H9 (cell line): ENCODE results near the gene ACTN3. TPM values are rescaled to one million over a fixed set of nuclear protein-coding genes. Genes with fewer than 3 reads are reported as not detected.

Experiments used
- DNase-seq: peaks from one replicate; pipeline ENCODE4 v3.0.0-alpha.2; 2017
- H2AFZ ChIP-seq: one replicate; pipeline ENCODE4 v1.6.1; 2013; ENCODE audit warnings: mild to moderate bottlenecking, low read length, control low read depth, moderate library complexity
- H2AK5ac ChIP-seq: 2 replicates; pipeline ENCODE4 v1.6.1; 2013; ENCODE audit warnings: low read length, control low read depth, mixed read lengths; ENCODE audit not compliant: insufficient read length
- H2BK120ac ChIP-seq: one replicate; pipeline ENCODE4 v1.6.1; 2013; ENCODE audit warnings: low read depth, mild to moderate bottlenecking, low read length, control low read depth, inconsistent platforms; ENCODE audit not compliant: poor library complexity, severe bottlenecking
- H2BK12ac ChIP-seq: 2 replicates; pipeline ENCODE4 v1.6.1; 2013; ENCODE audit warnings: low read length, control low read depth, mixed read lengths, low read depth; ENCODE audit not compliant: insufficient read length
- H2BK15ac ChIP-seq: 2 replicates; pipeline ENCODE4 v1.6.1; 2013; ENCODE audit warnings: low read depth, low read length, control low read depth
- H2BK20ac ChIP-seq: one replicate; pipeline ENCODE4 v1.6.1; 2013; ENCODE audit warnings: low read depth, mild to moderate bottlenecking, low read length, control low read depth, inconsistent platforms; ENCODE audit not compliant: poor library complexity, severe bottlenecking
- H2BK5ac ChIP-seq: 2 replicates; pipeline ENCODE4 v1.6.1; 2013; ENCODE audit warnings: low read length, control low read depth, mixed read lengths; ENCODE audit not compliant: insufficient read length
- H3K14ac ChIP-seq: 2 replicates; pipeline ENCODE4 v1.6.1; 2013; ENCODE audit warnings: low read length, control low read depth; ENCODE audit not compliant: insufficient read depth
- H3K18ac ChIP-seq: 2 replicates; pipeline ENCODE4 v1.6.1; 2013; ENCODE audit warnings: low read depth, mild to moderate bottlenecking, mixed read lengths, low read length, control low read depth; ENCODE audit not compliant: insufficient read length
- H3K23ac ChIP-seq: 2 replicates; pipeline ENCODE4 v1.6.1; 2013; ENCODE audit warnings: low read length, control low read depth, mixed read lengths, low read depth; ENCODE audit not compliant: insufficient read length
- H3K23me2 ChIP-seq: 2 replicates; pipeline ENCODE4 v1.6.1; 2013; ENCODE audit warnings: low read depth, mild to moderate bottlenecking, mixed read lengths, low read length, control low read depth; ENCODE audit not compliant: insufficient read length, poor library complexity, severe bottlenecking
- H3K27ac ChIP-seq: 2 replicates; pipeline ENCODE4 v1.5.1; 2013; ENCODE audit warnings: low read length, control low read depth, mixed read lengths, low read depth; ENCODE audit not compliant: insufficient read length
- H3K27me3 ChIP-seq: 2 replicates; pipeline ENCODE4 v1.6.1; 2013; ENCODE audit warnings: low read length, control low read depth, inconsistent platforms; ENCODE audit not compliant: insufficient read depth
- H3K4ac ChIP-seq: 2 replicates; pipeline ENCODE4 v1.6.1; 2013; ENCODE audit warnings: low read depth, mild to moderate bottlenecking, control low read depth, inconsistent platforms, low read length, moderate library complexity
- H3K4me1 ChIP-seq: 2 replicates; pipeline ENCODE4 v1.6.1; 2013; ENCODE audit warnings: low read length, control low read depth, inconsistent platforms; ENCODE audit not compliant: insufficient read depth
- H3K4me2 ChIP-seq: 2 replicates; pipeline ENCODE4 v1.6.1; 2013; ENCODE audit warnings: low read length, control low read depth, mixed read lengths; ENCODE audit not compliant: insufficient read length, insufficient read depth
- H3K56ac ChIP-seq: 2 replicates; pipeline ENCODE4 v1.6.1; 2013; ENCODE audit warnings: low read depth, mild to moderate bottlenecking, mixed read lengths, low read length, control low read depth; ENCODE audit not compliant: insufficient read length
- H3K79me1 ChIP-seq: 2 replicates; pipeline ENCODE4 v1.6.1; 2013; ENCODE audit warnings: low read depth, mild to moderate bottlenecking, moderate library complexity, low read length, control low read depth, inconsistent platforms; ENCODE audit not compliant: insufficient read depth, poor library complexity, severe bottlenecking
- H3K79me2 ChIP-seq: 2 replicates; pipeline ENCODE4 v1.6.1; 2013; ENCODE audit warnings: low read length, control low read depth, inconsistent platforms; ENCODE audit not compliant: insufficient read depth
- H3K9ac ChIP-seq: 2 replicates; pipeline ENCODE4 v1.6.1; 2013; ENCODE audit warnings: low read length, control low read depth, mixed read lengths; ENCODE audit not compliant: insufficient read length; ENCODE audit errors: extremely low read depth
- H3K9me3 ChIP-seq: one replicate; pipeline ENCODE4 v1.6.1; 2013; ENCODE audit warnings: low read depth, low read length, inconsistent platforms; ENCODE audit not compliant: control insufficient read depth
- H3T11ph ChIP-seq: one replicate; pipeline ENCODE4 v1.6.1; 2013; ENCODE audit warnings: mild to moderate bottlenecking, low read length, control low read depth, inconsistent platforms
- H4K20me1 ChIP-seq: one replicate; pipeline ENCODE4 v1.6.1; 2013; ENCODE audit not compliant: control insufficient read depth, insufficient read length, insufficient read depth
- H4K5ac ChIP-seq: 2 replicates; pipeline ENCODE4 v1.6.1; 2013; ENCODE audit warnings: low read depth, mild to moderate bottlenecking, mixed read lengths, low read length, control low read depth; ENCODE audit not compliant: insufficient read length
- H4K8ac ChIP-seq: replicated peaks from 2 replicates; pipeline ENCODE4 v1.6.1; 2013; ENCODE audit warnings: low read length, control low read depth, mixed read lengths, low read depth; ENCODE audit not compliant: insufficient read length
- H4K91ac ChIP-seq: 2 replicates; pipeline ENCODE4 v1.6.1; 2013; ENCODE audit warnings: low read depth, mild to moderate bottlenecking, moderate library complexity, mixed read lengths, low read length, control low read depth; ENCODE audit not compliant: insufficient read length
- H3K27ac Mint-ChIP-seq, 3 experiments: 2 replicates in 2 of 3; 3 replicates in 1 of 3; pipeline ENCODE4 v1.8.0; 2020 to 2021; ENCODE audit warnings: mixed read lengths in 3 of 3, mild to moderate bottlenecking in 1 of 3, moderate library complexity in 1 of 3
- H3K27me3 Mint-ChIP-seq: 2 replicates; pipeline ENCODE4 v1.8.0; 2021; ENCODE audit warnings: low read depth, mild to moderate bottlenecking, moderate library complexity, mixed read lengths
- H3K36me3 Mint-ChIP-seq, 3 experiments: 2 replicates in 2 of 3; 3 replicates in 1 of 3; pipeline ENCODE4 v1.8.0; 2020 to 2021; ENCODE audit warnings: low read depth in 3 of 3, mixed read lengths in 3 of 3; ENCODE audit not compliant: insufficient read depth in 1 of 3
- H3K4me1 Mint-ChIP-seq, 2 experiments: 2 replicates each; pipeline ENCODE4 v1.8.0; 2020; ENCODE audit warnings: mixed read lengths in 2 of 2
- H3K4me3 Mint-ChIP-seq, 2 experiments: 2 replicates in 1 of 2; 3 replicates in 1 of 2; pipeline ENCODE4 v1.8.0; 2020 to 2021; ENCODE audit warnings: mild to moderate bottlenecking in 2 of 2, mixed read lengths in 2 of 2, moderate library complexity in 1 of 2
- H3K9me3 Mint-ChIP-seq, 2 experiments: 2 replicates in 1 of 2; 3 replicates in 1 of 2; pipeline ENCODE4 v1.8.0; 2020; ENCODE audit warnings: mild to moderate bottlenecking in 2 of 2, mixed read lengths in 2 of 2, moderate library complexity in 1 of 2
- WGBS: extraction: QIAGEN DNeasy Blood & Tissue Kit; methylation state at CpG from one replicate; pipeline ENCODE4 v1.1.7; 2013; ENCODE audit warnings: missing lambda C conversion rate, low lambda C conversion rate, mixed read lengths; ENCODE audit not compliant: insufficient read length; ENCODE audit errors: extremely low coverage; 5-methylcytosine and 5-hydroxymethylcytosine counted together
- total RNA-seq: library from RNA; stranded (reverse); gene quantifications from 2 replicates; pipeline ENCODE4 v1.2.1, GENCODE V29; 2021
- TF ChIP-seq, protein P1 (sequence below): fragments of 200-600 bp; sonication (generic); conservative IDR thresholded peaks from 3 replicates; pipeline ENCODE4 v1.8.0; 2021; ENCODE audit warnings: antibody characterized with exemption, mild to moderate bottlenecking

The ACTN3 gene
- total RNA-seq, 1 experiment from 2014 or later, result 45.7 TPM

DNA sequence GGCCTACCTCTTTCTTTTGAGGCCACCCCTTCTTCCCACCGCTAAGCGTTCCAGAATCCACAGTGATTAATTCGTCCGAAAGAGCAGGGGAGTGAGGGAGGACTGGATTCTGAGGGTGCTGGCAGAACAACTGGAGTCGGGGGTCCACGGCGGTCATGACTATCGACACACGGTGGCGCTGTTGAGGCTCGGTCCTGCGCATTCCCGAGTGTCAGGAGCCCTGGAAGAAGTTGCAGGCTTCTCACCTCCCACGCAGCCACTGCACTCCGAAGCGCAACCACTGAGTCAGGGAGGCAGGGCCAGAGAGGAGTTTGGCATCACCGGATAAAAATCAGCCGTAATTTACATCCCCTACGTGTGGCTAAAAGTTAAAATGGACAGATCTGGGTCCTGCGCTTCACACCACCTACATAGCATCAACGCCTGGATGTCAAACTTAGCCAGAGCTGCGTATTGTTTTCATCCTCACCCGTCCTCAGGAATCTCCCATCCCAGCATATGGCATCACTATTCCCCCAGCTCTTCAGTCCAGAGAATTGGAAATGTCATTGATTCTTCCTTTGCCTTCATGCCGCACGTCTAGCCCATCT, 32.4 kb downstream of the ACTN3 start:
- WGBS, result no CpG with 5 or more reads among the region's 25 CpGs
- Histone ChIP-seq H4K20me1 (no peaks in the 10 kb centered on the region), H4K5ac (no peak overlapping the region), H3K4ac (no peak overlapping the region), H2BK15ac (no peak overlapping the region), H3K56ac (no peak overlapping the region), H3K4me2 (no peak overlapping the region), H2BK120ac (no peak overlapping the region), H3K79me1 (no peaks in the 10 kb centered on the region), H3K23me2 (no peaks in the 10 kb centered on the region), H3K18ac (no peak overlapping the region), H2AK5ac (no peak overlapping the region), H4K8ac (no peak overlapping the region), H2BK5ac (no peak overlapping the region), H3T11ph (no peak overlapping the region), H2BK20ac (no peak overlapping the region), H3K4me1 (no peaks in the 10 kb centered on the region; the same call in 1 of the 2 replicates), H3K9ac (no peak overlapping the region), H2BK12ac (no peak overlapping the region), H4K91ac (no peak overlapping the region), H3K23ac (no peak overlapping the region), H3K14ac (no peak overlapping the region), H3K27me3 (no peaks in the 10 kb centered on the region; the same call in 1 of the 2 replicates), H2AFZ (no peak overlapping the region), H3K79me2 (no peaks in the 10 kb centered on the region), H3K27ac (no peak overlapping the region), H3K9me3 (no peaks in the 10 kb centered on the region)
- peak; percentile 87 for DNase-seq
- Mint-ChIP-seq H3K27ac (no peak overlapping the region; a peak in 1 of 7 replicates), H3K36me3 (peaks cover 16 to 36% (median 27%) of the 10 kb centered on the region in 3 experiments), H3K27me3 (peaks cover 16% of the 10 kb centered on the region), H3K4me3 (no peak overlapping the region; a peak in 1 of 5 replicates), H3K4me1 (peaks cover 28 to 36% of the 10 kb centered on the region in 2 experiments), H3K9me3 (peaks cover 30 to 35% of the 10 kb centered on the region in 2 experiments)
- TF ChIP-seq, protein P1, sequence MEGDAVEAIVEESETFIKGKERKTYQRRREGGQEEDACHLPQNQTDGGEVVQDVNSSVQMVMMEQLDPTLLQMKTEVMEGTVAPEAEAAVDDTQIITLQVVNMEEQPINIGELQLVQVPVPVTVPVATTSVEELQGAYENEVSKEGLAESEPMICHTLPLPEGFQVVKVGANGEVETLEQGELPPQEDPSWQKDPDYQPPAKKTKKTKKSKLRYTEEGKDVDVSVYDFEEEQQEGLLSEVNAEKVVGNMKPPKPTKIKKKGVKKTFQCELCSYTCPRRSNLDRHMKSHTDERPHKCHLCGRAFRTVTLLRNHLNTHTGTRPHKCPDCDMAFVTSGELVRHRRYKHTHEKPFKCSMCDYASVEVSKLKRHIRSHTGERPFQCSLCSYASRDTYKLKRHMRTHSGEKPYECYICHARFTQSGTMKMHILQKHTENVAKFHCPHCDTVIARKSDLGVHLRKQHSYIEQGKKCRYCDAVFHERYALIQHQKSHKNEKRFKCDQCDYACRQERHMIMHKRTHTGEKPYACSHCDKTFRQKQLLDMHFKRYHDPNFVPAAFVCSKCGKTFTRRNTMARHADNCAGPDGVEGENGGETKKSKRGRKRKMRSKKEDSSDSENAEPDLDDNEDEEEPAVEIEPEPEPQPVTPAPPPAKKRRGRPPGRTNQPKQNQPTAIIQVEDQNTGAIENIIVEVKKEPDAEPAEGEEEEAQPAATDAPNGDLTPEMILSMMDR, result peak; percentile 92
